GM12878 (cell line): Measurements from ENCODE around the gene POLR3K.

Experiments
- CTCF ChIP-seq, 3 experiments: IDR thresholded peaks in 2 of 3; conservative IDR thresholded peaks in 1 of 3; 2 replicates each; pipeline ENCODE4 v1.5.1; 2011; ENCODE audit warnings: low read depth in 3 of 3, low read length in 3 of 3, mild to moderate bottlenecking in 3 of 3, control low read depth in 2 of 3, moderate library complexity in 2 of 3, inconsistent platforms in 1 of 3, mixed read lengths in 1 of 3; ENCODE audit not compliant: control insufficient read depth in 2 of 3, insufficient read depth in 1 of 3; ENCODE audit errors: extremely low read depth in 1 of 3
- EP300 ChIP-seq, 2 experiments: fragments of 150-350 bp in 1 of 2; IDR thresholded peaks; 2 replicates each; pipeline ENCODE4 v1.6.1; 2011 to 2012; ENCODE audit warnings: low read depth in 2 of 2, low read length in 2 of 2, borderline replicate concordance in 1 of 2, improper control_type of control experiment in 1 of 2, inconsistent platforms in 1 of 2; ENCODE audit not compliant: control insufficient read depth in 1 of 2
- FOXM1 ChIP-seq: IDR thresholded peaks from 2 replicates; pipeline ENCODE4 v1.6.1; 2012; ENCODE audit warnings: low read depth, mild to moderate bottlenecking, inconsistent platforms, low read length, moderate library complexity
- RB1 ChIP-seq: fragments of 450-650 bp; formaldehyde crosslinking; IDR thresholded peaks from 2 replicates; pipeline ENCODE4 v1.6.1; 2017; ENCODE audit warnings: mild to moderate bottlenecking, borderline replicate concordance
- REST ChIP-seq: IDR thresholded peaks from 2 replicates; pipeline ENCODE4 v1.6.1; 2012; ENCODE audit warnings: mild to moderate bottlenecking, low read depth, low read length
- ZSCAN29 ChIP-seq: fragments of 450-650 bp; IDR thresholded peaks from 2 replicates; pipeline ENCODE4 v1.6.1; 2017; ENCODE audit warnings: mild to moderate bottlenecking, moderate library complexity

GRCh38 chr16:42069-42457, 11.3 kb downstream of the POLR3K start:
- TF ChIP-seq REST (no peak), ZSCAN29 (no peak), CTCF (IDR thresholded peaks at IDR 0.05 in 2 of 3, conservative IDR thresholded peaks at IDR 0.05 in 1 of 3; ENCODE audit: control insufficient read depth in 2 of 3, extremely low read depth in 1 of 3, insufficient read depth in 1 of 3, low read depth in 3 of 3, low read length in 3 of 3) (no peak), EP300 (IDR thresholded peaks at IDR 0.05; ENCODE audit: borderline replicate concordance in 1 of 2, control insufficient read depth in 1 of 2, low read depth in 2 of 2, low read length in 2 of 2) (no peak), RB1 (no peak), FOXM1 (no peak)
